GM12878 (cell line): ENCODE results near the gene BHLHA9. TPM values are rescaled to one million over a fixed set of nuclear protein-coding genes. Genes with fewer than 3 reads are reported as not detected.

Source experiments
- ATAC-seq: fragments of 200-7000 bp; cut with Tn5 transposase; 3 replicates; pipeline ENCODE4 v1.9.1; 2020; ENCODE audit warnings: mild to moderate bottlenecking, moderate library complexity
- BruUV-seq: library from RNA; stranded (reverse); fragments of 400-500 nt; replicated peaks from 2 replicates; lab custom pipeline; 2021; lab: Mats Ljungman, UMichigan
- CTCF ChIA-PET: fragments of 300-600 bp; sonication (Branson Sonifier 250); formaldehyde crosslinking; extraction: SDS; loops from one replicate; lab custom pipeline; 2021; ENCODE audit warnings: inconsistent platforms; lab: Yijun Ruan, JAX
- POLR2A ChIA-PET: fragments of 350-600 bp; formaldehyde crosslinking; extraction: SDS; loops from one replicate; lab custom pipeline; 2021; ENCODE audit warnings: inconsistent platforms; lab: Charles Lee
- RAD21 ChIA-PET: fragments of 300-600 bp; sonication (Branson Sonifier 250); formaldehyde crosslinking; loops from one replicate; lab custom pipeline; 2023; ENCODE audit warnings: antibody characterized with exemption; ENCODE audit not compliant: unreplicated experiment; lab: Charles Lee
- SMC1A ChIA-PET: fragments of 300-600 bp; sonication (Branson Sonifier 250); formaldehyde crosslinking; loops from one replicate; lab custom pipeline; 2023; ENCODE audit not compliant: unreplicated experiment, uncharacterized antibody; lab: Charles Lee
- DNase-seq: peaks from one replicate; pipeline ENCODE4 v3.0.0-alpha.2; 2011; ENCODE audit warnings: low read depth, low spot score
- FAIRE-seq: peaks from 3 replicates; lab custom pipeline; 2011; peaks lifted over from hg19 to GRCh38; lab: Jason Lieb, UNC
- H2AFZ ChIP-seq: 2 replicates; pipeline ENCODE4 v1.6.0; 2011; ENCODE audit warnings: low read depth, low read length, control low read depth; ENCODE audit not compliant: control insufficient read depth
- H3K27ac ChIP-seq: 2 replicates; pipeline ENCODE4 v1.5.1; 2011; ENCODE audit warnings: control low read depth; ENCODE audit not compliant: control insufficient read depth, insufficient read depth
- H3K27me3 ChIP-seq, 2 experiments: replicated peaks in 1 of 2; 2 replicates each; pipeline versions ENCODE4 v1.6.0 to v1.6.1; 2011; ENCODE audit warnings: low read length in 1 of 2; ENCODE audit not compliant: control insufficient read depth in 2 of 2, insufficient read depth in 2 of 2
- H3K36me3 ChIP-seq, 2 experiments: 2 replicates each; pipeline ENCODE4 v1.5.1; 2011; ENCODE audit warnings: low read length in 1 of 2; ENCODE audit not compliant: control insufficient read depth in 2 of 2, insufficient read depth in 2 of 2
- H3K4me1 ChIP-seq: 2 replicates; pipeline ENCODE4 v1.6.1; 2011; ENCODE audit warnings: mild to moderate bottlenecking, low read length, moderate library complexity, mixed read lengths; ENCODE audit not compliant: control insufficient read depth, insufficient read depth
- H3K4me2 ChIP-seq: 2 replicates; pipeline ENCODE4 v1.6.0; 2011; ENCODE audit warnings: control low read depth; ENCODE audit not compliant: control insufficient read depth, insufficient read depth
- H3K4me3 ChIP-seq: fragments of 200-600 bp; sonication (generic); 2 replicates; pipeline ENCODE4 v1.5.1; 2016
- H3K79me2 ChIP-seq: 2 replicates; pipeline ENCODE4 v1.6.0; 2011; ENCODE audit warnings: low read length; ENCODE audit not compliant: control insufficient read depth, insufficient read depth
- H3K9ac ChIP-seq: 2 replicates; pipeline ENCODE4 v1.8.0; 2011; ENCODE audit warnings: low read length, control low read depth, mixed read lengths; ENCODE audit not compliant: control insufficient read depth, insufficient read depth
- H3K9me3 ChIP-seq: replicated peaks from 3 replicates; pipeline ENCODE4 v1.5.1; 2011; ENCODE audit warnings: mild to moderate bottlenecking, low read length; ENCODE audit not compliant: control insufficient read depth, insufficient read depth
- H4K20me1 ChIP-seq: 2 replicates; pipeline ENCODE4 v1.6.0; 2011; ENCODE audit not compliant: control insufficient read depth, insufficient read depth
- CBX5 ChIP-seq: sonication (generic); IDR thresholded peaks from 2 replicates; pipeline ENCODE4 v1.6.1; 2016; ENCODE audit warnings: low read depth, moderate library complexity, mild to moderate bottlenecking, inconsistent platforms
- HDAC6 ChIP-seq: fragments of 200-600 bp; sonication (generic); IDR thresholded peaks from one replicate; pipeline ENCODE4 v1.8.0; 2017; ENCODE audit warnings: antibody characterized with exemption; ENCODE audit not compliant: unreplicated experiment
- RBBP5 ChIP-seq: fragments of 200-600 bp; sonication (generic); conservative IDR thresholded peaks from 2 replicates; pipeline ENCODE4 v1.6.1; 2016
- RFX5 ChIP-seq: IDR thresholded peaks from 2 replicates; pipeline ENCODE4 v1.6.1; 2011; ENCODE audit warnings: low read depth, low read length, improper control_type of control experiment
- SIN3A ChIP-seq: IDR thresholded peaks from 2 replicates; pipeline ENCODE4 v1.6.1; 2012; ENCODE audit warnings: low read depth, low read length, improper control_type of control experiment
- SIX5 ChIP-seq: IDR thresholded peaks from 2 replicates; pipeline ENCODE4 v1.6.1; 2011; ENCODE audit warnings: mild to moderate bottlenecking, low read depth, low read length, moderate library complexity; ENCODE audit not compliant: severe bottlenecking
- ZBTB40 ChIP-seq: fragments of 450-650 bp; IDR thresholded peaks from 2 replicates; pipeline ENCODE4 v1.6.1; 2016; ENCODE audit warnings: mild to moderate bottlenecking, moderate library complexity, borderline replicate concordance
- WGBS: methylation state at CpG from one replicate; pipeline ENCODE4 v1.1.6; 2016; ENCODE audit warnings: low lambda C conversion rate; ENCODE audit not compliant: insufficient replicate concordance, insufficient coverage; ENCODE audit errors: missing lambda C conversion rate; 5-methylcytosine and 5-hydroxymethylcytosine counted together
- in situ Hi-C: fragments of 300-500 bp; cut with MboI; formaldehyde crosslinking; loops from 9 replicates; pipeline ENCODE4 v1.14.3; 2018; ENCODE audit warnings: mixed read lengths
- intact Hi-C: fragments of 100-400 bp; cut with micrococcal nuclease; formaldehyde crosslinking; loops from one replicate; pipeline ENCODE4 v1.14.2; 2022; ENCODE audit not compliant: unreplicated experiment
- polyA plus RNA-seq, 11 experiments: library from polyadenylated mRNA; depleted of rRNA in 4 of 11; unstranded in 6 of 11; stranded (reverse) in 5 of 11; fragments of >200 nt; fragmentation: Nextera tagmentation in 4 of 11; fragmentation: Illumina TruSeq in 1 of 11; extraction: Ambion mirVana in 4 of 11; extraction: Trizol in 1 of 11; gene quantifications; 1 replicate in 1 of 11; 2 replicates in 10 of 11; pipeline versions ENCODE4 v1.2.1 to v1.2.3, GENCODE V29; 2011 to 2016; ENCODE audit warnings: inconsistent platforms in 2 of 11, missing spikeins in 2 of 11, low read depth in 1 of 11
- total RNA-seq, 4 experiments: library from RNA; depleted of rRNA in 3 of 4; stranded (reverse); fragments of >200 nt in 3 of 4; fragmentation: Illumina TruSeq in 1 of 4; extraction: Trizol in 1 of 4; gene quantifications; 2 replicates each; pipeline versions ENCODE4 v1.2.1 to v1.2.3, GENCODE V29; 2013 to 2021

The BHLHA9 gene
- total and polyA plus RNA-seq, 10 of the 15 experiments (the other 5 are each of a cell fraction or from before 2014, with no cell fraction given) = not detected

GRCh38 chr17:1302761-1303160 is 32.5 kb downstream of the BHLHA9 start (continued):
- TF ChIP-seq ZBTB40 (no peak), RFX5 (no peak), SIX5 (no peak), HDAC6 (no peak), SIN3A (no peak), CBX5 (no peak)

GRCh38 chr17:1304522-1304921 is 34.3 kb downstream of the BHLHA9 start:
- Histone ChIP-seq H3K36me3 (no peaks in the 10 kb centered on the region), H3K27me3 (no peaks in the 10 kb centered on the region), H3K4me2 (no peak overlapping the region), H3K79me2 (no peaks in the 10 kb centered on the region), H3K9ac (no peak overlapping the region), H3K9me3 (no peaks in the 10 kb centered on the region), H4K20me1 (no peaks in the 10 kb centered on the region), H3K4me3 (no peak overlapping the region), H3K4me1 (no peaks in the 10 kb centered on the region), H3K27ac (no peak overlapping the region), H2AFZ (no peak overlapping the region)
- intact Hi-C loops (no loop called here), in situ Hi-C loops (no loop called here)
- CTCF ChIA-PET = no interaction called here
- BruUV-seq = no TSS peak
- RAD21 ChIA-PET = no interaction called here
- 39% methylated on average over 5 of the region's 5 CpGs for WGBS
- SMC1A ChIA-PET = no interaction called here
- POLR2A ChIA-PET = interaction anchor here (0.6 kb wide), 1 partner anchor 125 kb away, joined by 3 read pairs; no protein-coding TSS in a partner anchor
- no peak for TF ChIP-seq RBBP5
- ATAC-seq (no peak), DNase-seq (no peak), FAIRE-seq (no peak)
